Endothelial cell of umbilical vein (primary cell): ENCODE results near the gene DIPK2B. TPM values are rescaled to one million over a fixed set of nuclear protein-coding genes. Genes with fewer than 3 reads are reported as not detected.

Experiments
- BruUV-seq: library from RNA; stranded (reverse); fragments of 400-500 nt; replicated peaks from 2 replicates; lab custom pipeline; 2021; lab: Mats Ljungman, UMichigan
- CTCF ChIA-PET: fragments of 300-600, 350-600 bp; sonication (Branson Sonifier 250); formaldehyde crosslinking; loops from one replicate; lab custom pipeline; 2021; ENCODE audit warnings: antibody characterized with exemption, inconsistent platforms; lab: Charles Lee
- POLR2A ChIA-PET: fragments of 300-600, 350-600 bp; sonication (Branson Sonifier 250); formaldehyde crosslinking; loops from one replicate; lab custom pipeline; 2021; ENCODE audit warnings: antibody characterized with exemption, inconsistent platforms; lab: Charles Lee
- DNase-seq: peaks from one replicate; pipeline ENCODE4 v3.0.0-alpha.2; 2011; ENCODE audit warnings: low read depth, low spot score
- FAIRE-seq: peaks from 2 replicates; lab custom pipeline; 2011; peaks lifted over from hg19 to GRCh38; lab: Jason Lieb, UNC
- H2AFZ ChIP-seq: 2 replicates; pipeline ENCODE4 v1.6.0; 2012; ENCODE audit warnings: low read depth, low read length, control low read depth, inconsistent platforms
- H3K27ac ChIP-seq: 2 replicates; pipeline ENCODE4 v1.5.1; 2011; ENCODE audit warnings: low read depth, mild to moderate bottlenecking, control low read depth, low read length, moderate library complexity; ENCODE audit not compliant: insufficient read depth
- H3K27me3 ChIP-seq, 2 experiments: 2 replicates each; pipeline versions ENCODE4 v1.6.0 to v1.6.1; 2011; ENCODE audit warnings: low read length in 2 of 2, mixed read lengths in 1 of 2; ENCODE audit not compliant: control insufficient read depth in 2 of 2, insufficient read depth in 2 of 2
- H3K36me3 ChIP-seq, 2 experiments: 2 replicates in 1 of 2; 3 replicates in 1 of 2; pipeline ENCODE4 v1.5.1; 2011; ENCODE audit warnings: low read length in 2 of 2, mild to moderate bottlenecking in 1 of 2, moderate library complexity in 1 of 2; ENCODE audit not compliant: control insufficient read depth in 2 of 2, insufficient read depth in 2 of 2; ENCODE audit errors: extremely low read depth in 1 of 2
- H3K4me1 ChIP-seq: 3 replicates; pipeline ENCODE4 v1.5.1; 2011; ENCODE audit warnings: mild to moderate bottlenecking, low read length; ENCODE audit not compliant: control insufficient read depth, insufficient read depth; ENCODE audit errors: extremely low read depth
- H3K4me2 ChIP-seq: 2 replicates; pipeline ENCODE4 v1.6.1; 2011; ENCODE audit warnings: low read length, control low read depth, mixed read lengths; ENCODE audit not compliant: insufficient read depth
- H3K4me3 ChIP-seq, 3 experiments: fragments of 200-600 bp in 1 of 3; sonication (generic), shearing (Covaris generic) in 1 of 3; replicated peaks in 1 of 3; 2 replicates each; pipeline ENCODE4 v1.5.1; 2011 to 2016; ENCODE audit warnings: control low read depth in 3 of 3, low read length in 3 of 3, mild to moderate bottlenecking in 2 of 3, inconsistent platforms in 1 of 3, low read depth in 1 of 3, moderate library complexity in 1 of 3; ENCODE audit not compliant: insufficient read depth in 1 of 3
- H3K79me2 ChIP-seq: 2 replicates; pipeline ENCODE4 v1.6.0; 2012; ENCODE audit warnings: low read length, inconsistent platforms; ENCODE audit not compliant: control insufficient read depth, insufficient read depth
- H3K9ac ChIP-seq: replicated peaks from 2 replicates; pipeline ENCODE3; 2011; ENCODE audit warnings: low read length, control low read depth; ENCODE audit not compliant: insufficient read depth; ENCODE audit errors: extremely low read depth
- H3K9me1 ChIP-seq: replicated peaks from 3 replicates; pipeline ENCODE4 v1.6.0; 2011; ENCODE audit warnings: mild to moderate bottlenecking, low read length; ENCODE audit not compliant: control insufficient read depth, insufficient read depth; ENCODE audit errors: extremely low read depth
- H3K9me3 ChIP-seq: replicated peaks from 2 replicates; pipeline ENCODE4 v1.5.1; 2012; ENCODE audit warnings: low read length, inconsistent platforms; ENCODE audit not compliant: control insufficient read depth, insufficient read depth
- H4K20me1 ChIP-seq: replicated peaks from 2 replicates; pipeline ENCODE3; 2011; ENCODE audit warnings: mild to moderate bottlenecking, low read length; ENCODE audit not compliant: control insufficient read depth, insufficient read depth; ENCODE audit errors: extremely low read depth
- EZH2 ChIP-seq: IDR thresholded peaks from 2 replicates; pipeline ENCODE4 v1.6.1; 2012; ENCODE audit warnings: borderline replicate concordance, low read depth, mild to moderate bottlenecking, moderate library complexity, low read length, inconsistent platforms; ENCODE audit not compliant: severe bottlenecking
- FOS ChIP-seq: IDR thresholded peaks from 2 replicates; pipeline ENCODE4 v1.6.1; 2011; ENCODE audit warnings: mild to moderate bottlenecking, low read length, moderate library complexity, borderline replicate concordance; ENCODE audit not compliant: insufficient read depth
- GATA2 ChIP-seq: IDR thresholded peaks from 2 replicates; pipeline ENCODE4 v1.7.0; 2011; ENCODE audit warnings: low read depth, mild to moderate bottlenecking, moderate library complexity, mixed read lengths, low read length; ENCODE audit not compliant: insufficient read length, insufficient read depth
- JUN ChIP-seq: IDR thresholded peaks from 2 replicates; pipeline ENCODE4 v1.6.1; 2011; ENCODE audit warnings: borderline replicate concordance, low read depth; ENCODE audit not compliant: insufficient read length, insufficient read depth
- MYC ChIP-seq: IDR thresholded peaks from one replicate; pipeline ENCODE4 v1.6.1; 2011; ENCODE audit warnings: mild to moderate bottlenecking, low read depth, low read length
- POLR2A ChIP-seq: IDR thresholded peaks from 2 replicates; pipeline ENCODE4 v1.6.1; 2012; ENCODE audit warnings: low read depth, mild to moderate bottlenecking, control low read depth, low read length
- POLR2AphosphoS5 ChIP-seq: IDR thresholded peaks from 2 replicates; pipeline ENCODE4 v1.6.1; 2012; ENCODE audit warnings: low read depth, mild to moderate bottlenecking, control low read depth, low read length, moderate library complexity; ENCODE audit not compliant: insufficient read depth
- dilution Hi-C: fragments of 300-500 bp; cut with MboI; formaldehyde crosslinking; loops from one replicate; pipeline ENCODE4 v1.15.0; 2019; ENCODE audit warnings: low sequenced_read_pairs; ENCODE audit not compliant: extremely low pct_ligation_motif_present
- intact Hi-C: fragments of 100-400 bp; cut with micrococcal nuclease; formaldehyde crosslinking; loops from one replicate; pipeline ENCODE4 v1.10.0; 2022
- polyA plus RNA-seq, 4 experiments: library from polyadenylated mRNA; depleted of rRNA in 3 of 4; stranded (reverse) in 3 of 4; unstranded in 1 of 4; fragments of >200 nt; gene quantifications; 2 replicates each; pipeline versions ENCODE4 v1.2.1 to v1.2.3, GENCODE V29; 2011 to 2012; ENCODE audit warnings: missing spikeins in 1 of 4
- total RNA-seq: library from RNA; stranded (reverse); gene quantifications from 2 replicates; pipeline ENCODE4 v1.2.3, GENCODE V29; 2021
- TF ChIP-seq, protein P1 (sequence below), 2 donors: IDR thresholded peaks; 1 replicate in 1 of 2; 2 replicates in 1 of 2; pipeline ENCODE4 v1.5.1; 2011; ENCODE audit warnings: low read length in 2 of 2, mild to moderate bottlenecking in 2 of 2, moderate library complexity in 2 of 2, control low read depth in 1 of 2, inconsistent platforms in 1 of 2, low read depth in 1 of 2; ENCODE audit not compliant: insufficient read depth in 1 of 2; ENCODE audit errors: extremely low read depth in 1 of 2
- TF ChIP-seq, protein P2 (sequence below): IDR thresholded peaks from 2 replicates; pipeline ENCODE4 v1.6.1; 2011; ENCODE audit not compliant: insufficient read depth, insufficient read length

The DIPK2B gene
- total and polyA plus RNA-seq, 2 donors (not counting 3 experiments of a cell fraction or from before 2014, with no cell fraction given) = 46.0 to 106 TPM

DNA sequence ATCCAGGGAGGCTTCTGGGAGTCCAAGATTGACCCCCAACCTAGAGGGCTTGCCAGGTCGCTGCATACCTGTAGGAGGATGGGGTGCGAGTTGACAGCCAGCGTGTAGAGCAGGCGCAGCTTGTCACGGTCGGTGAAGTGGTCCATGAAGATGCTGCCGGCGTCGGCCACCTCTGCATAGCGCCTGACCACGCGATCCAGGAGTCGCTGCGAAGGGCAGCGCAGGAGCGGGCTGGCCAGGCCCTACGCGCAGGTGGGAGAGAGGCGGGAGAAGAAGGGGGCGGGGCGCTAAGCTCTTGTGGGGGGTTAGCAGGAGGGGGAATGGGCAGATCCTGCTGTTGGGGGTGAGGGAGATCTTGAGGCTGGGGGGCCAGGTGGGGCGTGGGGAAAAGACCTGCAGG is 43.0 kb downstream of the DIPK2B start:
- BruUV-seq = no TSS peak
- dilution Hi-C loops = no loop called here
- Histone ChIP-seq H3K9ac (no peak overlapping the region), H3K36me3 (no peaks in the 10 kb centered on the region), H3K4me3 (no peak overlapping the region), H3K79me2 (no peaks in the 10 kb centered on the region), H3K9me3 (no peaks in the 10 kb centered on the region), H3K27ac (no peak overlapping the region), H3K4me1 (no peaks in the 10 kb centered on the region), H3K9me1 (no peaks in the 10 kb centered on the region), H3K4me2 (no peak overlapping the region), H4K20me1 (no peaks in the 10 kb centered on the region), H3K27me3 (no peaks in the 10 kb centered on the region), H2AFZ (no peak overlapping the region)
- TF ChIP-seq, protein P1, sequence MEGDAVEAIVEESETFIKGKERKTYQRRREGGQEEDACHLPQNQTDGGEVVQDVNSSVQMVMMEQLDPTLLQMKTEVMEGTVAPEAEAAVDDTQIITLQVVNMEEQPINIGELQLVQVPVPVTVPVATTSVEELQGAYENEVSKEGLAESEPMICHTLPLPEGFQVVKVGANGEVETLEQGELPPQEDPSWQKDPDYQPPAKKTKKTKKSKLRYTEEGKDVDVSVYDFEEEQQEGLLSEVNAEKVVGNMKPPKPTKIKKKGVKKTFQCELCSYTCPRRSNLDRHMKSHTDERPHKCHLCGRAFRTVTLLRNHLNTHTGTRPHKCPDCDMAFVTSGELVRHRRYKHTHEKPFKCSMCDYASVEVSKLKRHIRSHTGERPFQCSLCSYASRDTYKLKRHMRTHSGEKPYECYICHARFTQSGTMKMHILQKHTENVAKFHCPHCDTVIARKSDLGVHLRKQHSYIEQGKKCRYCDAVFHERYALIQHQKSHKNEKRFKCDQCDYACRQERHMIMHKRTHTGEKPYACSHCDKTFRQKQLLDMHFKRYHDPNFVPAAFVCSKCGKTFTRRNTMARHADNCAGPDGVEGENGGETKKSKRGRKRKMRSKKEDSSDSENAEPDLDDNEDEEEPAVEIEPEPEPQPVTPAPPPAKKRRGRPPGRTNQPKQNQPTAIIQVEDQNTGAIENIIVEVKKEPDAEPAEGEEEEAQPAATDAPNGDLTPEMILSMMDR (IDR thresholded peaks at IDR 0.05; ENCODE audit: extremely low read depth in 1 of 2, insufficient read depth in 1 of 2, low read depth in 1 of 2, low read length in 2 of 2) = no peak
- TF ChIP-seq MYC = no peak
- TF ChIP-seq FOS = no peak
- no peak for TF ChIP-seq EZH2
- TF ChIP-seq POLR2A = no peak
- TF ChIP-seq GATA2 = no peak
- TF ChIP-seq, protein P2, sequence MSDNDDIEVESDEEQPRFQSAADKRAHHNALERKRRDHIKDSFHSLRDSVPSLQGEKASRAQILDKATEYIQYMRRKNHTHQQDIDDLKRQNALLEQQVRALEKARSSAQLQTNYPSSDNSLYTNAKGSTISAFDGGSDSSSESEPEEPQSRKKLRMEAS = no peak
- TF ChIP-seq JUN = no peak
- TF ChIP-seq POLR2AphosphoS5 = no peak
- intact Hi-C loops = no loop called here
- FAIRE-seq = no peak
- ChIA-PET POLR2A (no interaction called here), CTCF (no interaction called here)
- DNase-seq = no peak
